Fibroblast of lung (primary cell): Measurements from ENCODE around the gene BFSP2.

Source experiments
- EZH2 ChIP-seq: IDR thresholded peaks from 2 replicates; pipeline ENCODE4 v1.5.1; 2012; ENCODE audit warnings: low read length, control low read depth, mild to moderate bottlenecking; ENCODE audit errors: missing control alignments
- TF ChIP-seq, protein P1 (sequence below), 2 donors: IDR thresholded peaks in 1 of 2; conservative IDR thresholded peaks in 1 of 2; 1 replicate in 1 of 2; 2 replicates in 1 of 2; pipeline ENCODE4 v1.5.1; 2011 to 2012; ENCODE audit warnings: low read length in 2 of 2, control low read depth in 1 of 2, inconsistent platforms in 1 of 2, low read depth in 1 of 2, mild to moderate bottlenecking in 1 of 2

DNA sequence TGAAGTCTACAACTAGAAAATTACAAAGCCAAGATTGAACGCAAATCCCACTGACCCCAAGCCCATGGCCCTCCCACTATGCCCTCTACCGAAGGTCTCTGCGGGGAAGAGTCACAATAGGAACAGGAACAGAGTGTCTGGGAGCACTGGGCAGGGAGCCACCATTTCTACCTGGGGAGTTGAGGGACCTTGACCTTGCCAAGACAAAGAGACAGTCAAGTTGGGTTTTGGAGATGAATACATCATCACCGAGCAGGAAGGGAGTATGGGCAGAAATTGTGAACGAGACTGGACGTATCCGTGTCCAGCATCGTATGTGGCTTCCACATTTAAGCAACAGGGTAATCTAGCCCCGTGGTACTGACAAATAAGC is 30.8 kb upstream of the BFSP2 start:
- TF ChIP-seq, protein P1, sequence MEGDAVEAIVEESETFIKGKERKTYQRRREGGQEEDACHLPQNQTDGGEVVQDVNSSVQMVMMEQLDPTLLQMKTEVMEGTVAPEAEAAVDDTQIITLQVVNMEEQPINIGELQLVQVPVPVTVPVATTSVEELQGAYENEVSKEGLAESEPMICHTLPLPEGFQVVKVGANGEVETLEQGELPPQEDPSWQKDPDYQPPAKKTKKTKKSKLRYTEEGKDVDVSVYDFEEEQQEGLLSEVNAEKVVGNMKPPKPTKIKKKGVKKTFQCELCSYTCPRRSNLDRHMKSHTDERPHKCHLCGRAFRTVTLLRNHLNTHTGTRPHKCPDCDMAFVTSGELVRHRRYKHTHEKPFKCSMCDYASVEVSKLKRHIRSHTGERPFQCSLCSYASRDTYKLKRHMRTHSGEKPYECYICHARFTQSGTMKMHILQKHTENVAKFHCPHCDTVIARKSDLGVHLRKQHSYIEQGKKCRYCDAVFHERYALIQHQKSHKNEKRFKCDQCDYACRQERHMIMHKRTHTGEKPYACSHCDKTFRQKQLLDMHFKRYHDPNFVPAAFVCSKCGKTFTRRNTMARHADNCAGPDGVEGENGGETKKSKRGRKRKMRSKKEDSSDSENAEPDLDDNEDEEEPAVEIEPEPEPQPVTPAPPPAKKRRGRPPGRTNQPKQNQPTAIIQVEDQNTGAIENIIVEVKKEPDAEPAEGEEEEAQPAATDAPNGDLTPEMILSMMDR (conservative IDR thresholded peaks at IDR 0.05 in 1 of 2, IDR thresholded peaks at IDR 0.05 in 1 of 2; ENCODE audit: low read depth in 1 of 2, low read length in 2 of 2): no peak
- TF ChIP-seq EZH2: no peak
